ENCODE data around the gene RMND1. TPM values are rescaled to one million over a fixed set of nuclear protein-coding genes. Genes with fewer than 3 reads are reported as not detected.

RMND1 gene
- polyA plus RNA-seq, 3 donors = 5.7 to 6.7 (median 6.6) TPM

DNA sequence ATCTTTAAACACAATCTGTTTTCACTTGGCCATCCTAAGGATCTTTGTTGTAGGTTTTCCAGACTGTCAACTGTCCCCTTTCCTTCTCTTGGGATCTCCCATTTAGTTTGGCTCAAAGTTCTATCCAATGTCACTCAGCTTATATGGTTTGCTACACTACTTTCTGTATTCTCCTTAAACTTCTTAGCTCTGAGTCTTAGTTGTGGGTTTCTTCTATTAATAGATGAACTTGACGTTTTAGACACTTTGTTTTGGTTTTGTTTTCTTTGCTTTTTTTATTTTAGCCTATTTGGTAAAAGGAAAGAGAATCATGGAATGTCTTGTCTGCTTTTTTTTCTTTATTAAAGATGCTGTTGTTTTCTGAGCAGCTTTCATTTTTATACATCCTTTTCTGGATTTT lies 11.4 kb downstream of the RMND1 start:
- no peak for DNase-seq

DNA sequence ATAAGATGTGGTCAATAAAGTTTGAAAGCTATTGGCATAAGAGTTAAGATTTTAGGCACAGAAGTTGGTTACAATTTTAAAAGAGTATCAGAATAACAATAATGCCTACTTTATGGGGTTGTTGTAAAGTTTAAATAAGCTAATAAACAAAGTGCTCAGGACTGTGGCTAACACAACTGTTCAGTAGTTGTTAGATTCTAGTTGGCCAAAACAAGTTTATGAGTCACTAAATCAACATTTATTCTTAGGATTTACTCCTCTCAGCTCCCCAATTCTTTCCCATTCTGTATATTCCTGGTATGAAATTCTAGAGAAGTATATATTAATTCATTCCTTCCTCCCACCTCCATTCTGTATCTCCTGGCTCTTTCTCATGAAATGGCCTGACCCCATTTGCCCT lies 14.5 kb downstream of the RMND1 start:
- no peak overlapping the region for H3K4me3 ChIP-seq (replicated peaks in 1 of 3; ENCODE audit: low read depth in 2 of 3, low read length in 3 of 3)
- peaks cover 20 to 56% of the 10 kb centered on the region in 2 donors for H3K36me3 ChIP-seq (replicated peaks in 1 of 2; ENCODE audit: control insufficient read depth in 1 of 2, insufficient read depth in 2 of 2, low read length in 2 of 2)
- Mint-ChIP-seq H3K36me3 (peaks cover 23 to 49% of the 10 kb centered on the region in 2 donors), H3K4me1 (peaks cover 10% of the 10 kb centered on the region), H3K9me3 (no peaks in the 10 kb centered on the region), H3K27ac (no peak overlapping the region), H3K4me3 (no peak overlapping the region), H3K27me3 (ENCODE audit: low read depth in 3 of 3) (no peaks in the 10 kb centered on the region)
- H3K4me2 ChIP-seq (replicated peaks; ENCODE audit: extremely low read depth, low read length, poor library complexity, severe bottlenecking) = no peak overlapping the region
- H3K27ac ChIP-seq (ENCODE audit: low read depth in 1 of 2, low read length in 2 of 2) = no peak overlapping the region
- H4K20me1 ChIP-seq (ENCODE audit: insufficient read depth, low read length) = peaks cover 14% of the 10 kb centered on the region
- intact Hi-C loops (cut with micrococcal nuclease) = no loop called here
- H3K4me1 ChIP-seq (ENCODE audit: control insufficient read depth in 1 of 2, insufficient read depth in 2 of 2, low read length in 2 of 2) = no peaks in the 10 kb centered on the region
- no peaks in the 10 kb centered on the region for H3K27me3 ChIP-seq (ENCODE audit: control insufficient read depth in 2 of 2, insufficient read depth in 2 of 2, low read length in 2 of 2)
- no peak overlapping the region for H2AFZ ChIP-seq (ENCODE audit: insufficient read depth, low read depth, low read length, poor library complexity, severe bottlenecking)
- H3K9me3 ChIP-seq (replicated peaks in 1 of 2; ENCODE audit: control insufficient read depth in 1 of 2, insufficient read depth in 1 of 2, low read length in 2 of 2) = no peaks in the 10 kb centered on the region
- H3K9ac ChIP-seq (ENCODE audit: insufficient read depth, low read length, poor library complexity, severe bottlenecking) = no peak overlapping the region
- peaks cover 58% of the 10 kb centered on the region for H3K79me2 ChIP-seq (ENCODE audit: insufficient read depth, low read length)
- TF ChIP-seq, protein P1, sequence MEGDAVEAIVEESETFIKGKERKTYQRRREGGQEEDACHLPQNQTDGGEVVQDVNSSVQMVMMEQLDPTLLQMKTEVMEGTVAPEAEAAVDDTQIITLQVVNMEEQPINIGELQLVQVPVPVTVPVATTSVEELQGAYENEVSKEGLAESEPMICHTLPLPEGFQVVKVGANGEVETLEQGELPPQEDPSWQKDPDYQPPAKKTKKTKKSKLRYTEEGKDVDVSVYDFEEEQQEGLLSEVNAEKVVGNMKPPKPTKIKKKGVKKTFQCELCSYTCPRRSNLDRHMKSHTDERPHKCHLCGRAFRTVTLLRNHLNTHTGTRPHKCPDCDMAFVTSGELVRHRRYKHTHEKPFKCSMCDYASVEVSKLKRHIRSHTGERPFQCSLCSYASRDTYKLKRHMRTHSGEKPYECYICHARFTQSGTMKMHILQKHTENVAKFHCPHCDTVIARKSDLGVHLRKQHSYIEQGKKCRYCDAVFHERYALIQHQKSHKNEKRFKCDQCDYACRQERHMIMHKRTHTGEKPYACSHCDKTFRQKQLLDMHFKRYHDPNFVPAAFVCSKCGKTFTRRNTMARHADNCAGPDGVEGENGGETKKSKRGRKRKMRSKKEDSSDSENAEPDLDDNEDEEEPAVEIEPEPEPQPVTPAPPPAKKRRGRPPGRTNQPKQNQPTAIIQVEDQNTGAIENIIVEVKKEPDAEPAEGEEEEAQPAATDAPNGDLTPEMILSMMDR (IDR thresholded peaks at IDR 0.05) = no peak
- DNase-seq = no peak

More for the DNA sequence above, 11.4 kb downstream of the RMND1 start:
- H3K36me3 ChIP-seq (replicated peaks in 1 of 2; ENCODE audit: control insufficient read depth in 1 of 2, insufficient read depth in 2 of 2, low read length in 2 of 2) = peaks cover 18 to 64% of the 10 kb centered on the region in 2 donors
- peaks cover 86% of the 10 kb centered on the region for H3K79me2 ChIP-seq (ENCODE audit: insufficient read depth, low read length)
- no peaks in the 10 kb centered on the region for H3K4me1 ChIP-seq (ENCODE audit: control insufficient read depth in 1 of 2, insufficient read depth in 2 of 2, low read length in 2 of 2)
- TF ChIP-seq, protein P1 (IDR thresholded peaks at IDR 0.05) = no peak
- H3K9ac ChIP-seq (ENCODE audit: insufficient read depth, low read length, poor library complexity, severe bottlenecking) = no peak overlapping the region
- H2AFZ ChIP-seq (ENCODE audit: insufficient read depth, low read depth, low read length, poor library complexity, severe bottlenecking) = no peak overlapping the region
- Mint-ChIP-seq H3K27me3 (ENCODE audit: low read depth in 3 of 3) (no peaks in the 10 kb centered on the region), H3K36me3 (peaks cover 23 to 46% of the 10 kb centered on the region in 2 donors), H3K27ac (peak overlapping the region in 2 of 7 donors; percentile 65 to 69), H3K4me3 (no peak overlapping the region), H3K9me3 (no peaks in the 10 kb centered on the region), H3K4me1 (peaks cover 14% of the 10 kb centered on the region)
- peaks cover 15% of the 10 kb centered on the region for H4K20me1 ChIP-seq (ENCODE audit: insufficient read depth, low read length)
- H3K4me2 ChIP-seq (replicated peaks; ENCODE audit: extremely low read depth, low read length, poor library complexity, severe bottlenecking) = no peak overlapping the region
- H3K9me3 ChIP-seq (replicated peaks in 1 of 2; ENCODE audit: control insufficient read depth in 1 of 2, insufficient read depth in 1 of 2, low read length in 2 of 2) = no peaks in the 10 kb centered on the region
- intact Hi-C loops (cut with micrococcal nuclease) = no loop called here
- no CpG with 5 or more reads among the region's 1 CpG for WGBS (ENCODE audit: insufficient coverage)
- H3K4me3 ChIP-seq (replicated peaks in 1 of 3; ENCODE audit: low read depth in 2 of 3, low read length in 3 of 3) = no peak overlapping the region
- H3K27me3 ChIP-seq (ENCODE audit: control insufficient read depth in 2 of 2, insufficient read depth in 2 of 2, low read length in 2 of 2) = no peaks in the 10 kb centered on the region
- H3K27ac ChIP-seq (ENCODE audit: low read depth in 1 of 2, low read length in 2 of 2) = peak overlapping the region in 1 of 2 donors; percentile 15
